Kidney epithelial cell (primary cell): ENCODE data around the gene NPHP4. TPM values are rescaled to one million over a fixed set of nuclear protein-coding genes. Genes with fewer than 3 reads are reported as not detected.

Experiments used
- DNase-seq: peaks from one replicate; pipeline ENCODE4 v3.0.0-alpha.2; 2010; ENCODE audit warnings: low read depth
- H3K27me3 ChIP-seq: 2 replicates; pipeline ENCODE4 v1.6.0; 2011; ENCODE audit warnings: low read length; ENCODE audit not compliant: control insufficient read depth, insufficient read depth
- H3K36me3 ChIP-seq: 2 replicates; pipeline ENCODE4 v1.5.1; 2011; ENCODE audit warnings: low read length; ENCODE audit not compliant: control insufficient read depth, insufficient read depth
- H3K4me3 ChIP-seq: 2 replicates; pipeline ENCODE4 v1.5.1; 2011; ENCODE audit warnings: low read depth, mild to moderate bottlenecking, control low read depth, low read length
- total RNA-seq: library from RNA; depleted of rRNA; stranded (reverse); fragments of >200 nt; gene quantifications from 2 replicates; pipeline ENCODE4 v1.2.3, GENCODE V29; 2015
- TF ChIP-seq, protein P1 (sequence below): IDR thresholded peaks from 2 replicates; pipeline ENCODE4 v1.5.1; 2011; ENCODE audit warnings: mild to moderate bottlenecking, moderate library complexity, low read length, control low read depth, inconsistent platforms; ENCODE audit not compliant: insufficient read depth, poor library complexity, severe bottlenecking

The NPHP4 gene
- total RNA-seq, 1 donor from 2014 or later, result 6.6 TPM

DNA sequence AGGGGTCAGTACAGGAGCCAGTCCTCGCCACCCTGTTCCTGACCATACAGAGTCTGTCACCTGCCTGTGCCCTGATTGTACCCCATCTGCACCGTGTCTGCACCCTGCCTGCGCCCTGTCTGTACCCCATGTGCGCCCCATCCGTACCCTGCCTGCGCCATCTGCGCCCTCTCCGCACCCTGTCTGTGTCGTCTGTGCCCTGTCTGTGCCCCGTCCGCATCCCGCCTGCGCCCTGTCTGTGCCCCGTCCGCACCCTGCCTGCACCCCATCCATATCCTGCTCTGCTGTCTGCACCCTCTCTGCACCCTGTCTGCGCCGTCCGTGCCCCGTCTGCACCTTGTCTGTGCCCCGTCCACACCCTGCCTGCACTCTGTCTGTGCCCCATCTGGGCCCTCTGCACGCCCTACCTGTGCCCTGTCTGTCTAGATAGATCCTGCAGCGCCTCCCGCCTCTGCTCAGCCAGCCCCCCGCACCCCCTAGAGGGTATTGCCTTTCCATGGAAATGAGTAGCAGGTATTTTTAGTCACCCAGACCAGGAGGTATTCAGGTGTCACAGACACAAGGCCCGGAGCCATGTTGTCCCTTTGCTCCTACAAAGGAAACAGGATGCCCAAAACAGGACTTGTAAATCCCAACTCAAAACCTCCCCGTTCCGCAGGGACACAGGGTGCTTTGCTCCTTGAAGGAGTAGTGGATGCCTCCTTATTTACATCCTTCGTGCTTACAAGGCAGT is 7.7 kb upstream of the NPHP4 start:
- TF ChIP-seq, protein P1, sequence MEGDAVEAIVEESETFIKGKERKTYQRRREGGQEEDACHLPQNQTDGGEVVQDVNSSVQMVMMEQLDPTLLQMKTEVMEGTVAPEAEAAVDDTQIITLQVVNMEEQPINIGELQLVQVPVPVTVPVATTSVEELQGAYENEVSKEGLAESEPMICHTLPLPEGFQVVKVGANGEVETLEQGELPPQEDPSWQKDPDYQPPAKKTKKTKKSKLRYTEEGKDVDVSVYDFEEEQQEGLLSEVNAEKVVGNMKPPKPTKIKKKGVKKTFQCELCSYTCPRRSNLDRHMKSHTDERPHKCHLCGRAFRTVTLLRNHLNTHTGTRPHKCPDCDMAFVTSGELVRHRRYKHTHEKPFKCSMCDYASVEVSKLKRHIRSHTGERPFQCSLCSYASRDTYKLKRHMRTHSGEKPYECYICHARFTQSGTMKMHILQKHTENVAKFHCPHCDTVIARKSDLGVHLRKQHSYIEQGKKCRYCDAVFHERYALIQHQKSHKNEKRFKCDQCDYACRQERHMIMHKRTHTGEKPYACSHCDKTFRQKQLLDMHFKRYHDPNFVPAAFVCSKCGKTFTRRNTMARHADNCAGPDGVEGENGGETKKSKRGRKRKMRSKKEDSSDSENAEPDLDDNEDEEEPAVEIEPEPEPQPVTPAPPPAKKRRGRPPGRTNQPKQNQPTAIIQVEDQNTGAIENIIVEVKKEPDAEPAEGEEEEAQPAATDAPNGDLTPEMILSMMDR, result no peak
- no peaks in the 10 kb centered on the region for H3K36me3 ChIP-seq
- no peak overlapping the region for H3K4me3 ChIP-seq
- H3K27me3 ChIP-seq, result peaks cover 19% of the 10 kb centered on the region
- DNase-seq, result no peak

DNA sequence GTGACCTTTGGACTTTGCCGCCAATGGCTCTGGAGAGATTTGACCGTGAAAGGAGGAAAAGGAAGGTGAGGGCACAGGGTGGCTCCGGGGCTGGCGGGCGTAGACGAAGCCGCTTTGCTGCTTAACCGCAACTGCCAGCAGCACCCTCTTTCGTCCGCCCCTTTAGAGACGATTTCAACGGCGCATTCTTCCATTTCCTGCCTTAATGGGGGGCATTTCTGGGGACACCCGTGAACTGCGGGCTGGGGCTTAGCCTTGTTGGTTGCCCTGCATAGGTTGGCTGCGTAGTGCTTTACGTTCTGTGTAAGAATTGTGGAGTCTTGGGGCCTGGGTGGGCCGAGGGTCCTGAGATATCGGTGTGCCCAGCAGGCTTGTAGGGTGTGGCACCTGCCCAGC is 6.7 kb upstream of the NPHP4 start:
- DNase-seq, result no peak
- H3K27me3 ChIP-seq, result peaks cover 16% of the 10 kb centered on the region
- no peak overlapping the region for H3K4me3 ChIP-seq
- no peaks in the 10 kb centered on the region for H3K36me3 ChIP-seq
- TF ChIP-seq, protein P1, result no peak

DNA sequence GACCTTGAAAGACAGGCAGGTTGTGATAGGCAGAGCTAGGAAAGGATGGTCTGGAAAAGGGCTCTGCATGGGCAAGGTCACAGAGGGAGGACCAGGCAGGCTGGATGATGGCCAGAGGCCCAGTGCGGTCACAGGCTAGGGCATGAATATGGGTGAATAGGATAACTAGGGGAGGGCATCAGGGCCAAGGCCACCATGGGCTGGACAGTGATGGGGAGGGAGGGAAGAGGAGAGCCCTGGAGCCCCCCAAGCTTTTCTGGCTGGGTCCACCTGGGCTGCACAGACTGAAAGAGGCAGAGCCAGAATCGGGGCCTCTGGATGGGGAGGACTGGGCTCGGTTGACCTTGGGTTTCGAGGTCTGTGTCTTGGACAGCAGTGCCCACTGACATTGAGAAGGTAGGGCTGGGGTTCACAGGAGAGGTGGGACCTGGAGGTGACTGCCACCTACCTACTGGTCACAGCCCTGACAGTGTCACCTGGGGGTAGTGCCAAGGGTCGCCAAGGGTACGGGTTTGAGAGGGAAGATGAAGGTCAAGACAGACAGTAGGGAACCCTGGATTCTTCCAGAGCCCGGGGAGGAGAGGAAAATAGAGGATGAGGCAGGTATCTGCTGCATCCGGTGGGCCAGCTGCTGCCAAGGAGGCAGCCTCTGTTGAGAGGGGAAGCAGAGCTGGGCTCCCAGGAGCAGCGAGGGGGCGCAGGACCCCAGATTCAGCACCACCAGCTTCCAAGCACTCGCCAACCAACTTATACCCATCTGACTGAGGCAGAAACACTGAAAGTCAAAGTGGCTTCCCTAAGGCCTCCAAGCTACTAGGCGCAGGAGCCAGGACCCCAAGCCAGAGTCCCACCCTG is 6.1 kb upstream of the NPHP4 start:
- no peak overlapping the region for H3K4me3 ChIP-seq
- DNase-seq, result no peak
- TF ChIP-seq, protein P1, result no peak
- H3K27me3 ChIP-seq, result peaks cover 12% of the 10 kb centered on the region
- no peaks in the 10 kb centered on the region for H3K36me3 ChIP-seq

DNA sequence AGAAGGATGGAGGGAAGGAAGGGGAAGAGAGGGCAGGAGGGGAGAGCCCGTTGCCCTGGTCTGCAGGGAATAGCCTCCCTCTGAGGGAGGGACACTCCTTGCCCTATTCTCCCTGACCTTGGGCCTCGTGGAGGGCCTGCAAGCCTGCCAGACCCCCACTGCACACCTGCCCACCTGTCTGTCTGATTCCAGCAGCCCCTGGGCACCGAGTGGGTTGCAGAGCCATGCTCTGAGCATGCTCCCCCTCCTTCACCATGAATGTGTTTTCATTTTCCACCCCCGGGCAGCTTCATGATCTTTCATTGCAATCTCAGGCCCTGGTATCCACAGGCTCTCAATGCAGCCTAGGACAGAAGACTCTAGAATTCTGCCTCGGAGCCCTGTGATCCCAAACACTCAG is 5.1 kb upstream of the NPHP4 start:
- TF ChIP-seq, protein P1, result no peak
- H3K4me3 ChIP-seq, result no peak overlapping the region
- no peak for DNase-seq

DNA sequence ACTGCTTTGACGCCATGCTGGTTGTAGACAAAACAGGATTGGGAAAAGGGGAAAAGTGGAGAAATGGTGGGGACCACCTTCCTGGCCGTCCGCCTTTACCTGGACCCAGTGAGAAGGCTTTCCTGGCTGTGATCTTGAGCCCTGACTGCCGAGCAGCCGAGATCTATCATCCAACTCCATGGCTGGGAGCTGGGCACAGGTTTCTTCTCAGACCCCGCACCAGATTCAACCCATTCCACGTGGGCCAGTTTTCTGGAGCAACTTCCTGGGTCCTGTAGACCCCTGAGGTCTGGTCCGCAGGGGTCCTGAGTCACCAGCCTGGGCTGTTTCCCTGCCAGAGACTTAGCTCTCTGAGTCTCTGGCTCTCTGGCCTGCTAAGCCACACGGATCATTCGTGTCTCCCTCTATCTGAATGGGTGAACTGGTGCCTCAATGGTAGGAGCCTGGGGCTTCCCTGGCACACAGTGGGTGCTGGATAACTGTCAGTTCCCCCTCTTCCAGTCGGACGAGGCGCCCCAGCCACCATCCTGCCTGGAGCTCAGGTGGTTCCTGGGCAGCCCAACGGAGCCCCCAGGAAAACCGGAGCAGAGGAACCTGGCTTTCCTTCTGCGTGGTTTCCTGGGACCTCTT is 4.5 kb upstream of the NPHP4 start:
- no peaks in the 10 kb centered on the region for H3K36me3 ChIP-seq
- no peak overlapping the region for H3K4me3 ChIP-seq
- no peaks in the 10 kb centered on the region for H3K27me3 ChIP-seq
- no peak for DNase-seq
- TF ChIP-seq, protein P1, result no peak

More for the DNA sequence above, 5.1 kb upstream of the NPHP4 start:
- peaks cover 3% of the 10 kb centered on the region for H3K27me3 ChIP-seq
- no peaks in the 10 kb centered on the region for H3K36me3 ChIP-seq
